K562 (cell line): Measurements from ENCODE around the gene PLPPR4. TPM values are rescaled to one million over a fixed set of nuclear protein-coding genes. Genes with fewer than 3 reads are reported as not detected.

Experiments used
- ATAC-seq: fragments of 200-7000 bp; cut with Tn5 transposase; 3 replicates; pipeline ENCODE4 v1.9.1; 2020; ENCODE audit warnings: moderate library complexity
- Bru-seq: library from RNA; stranded (reverse); fragments of 400-500 nt; gene quantifications from one replicate; lab custom pipeline; 2021; lab: Mats Ljungman, UMichigan
- BruChase-seq, 2 experiments: library from RNA; stranded (reverse); fragments of 400-500 nt; gene quantifications; one replicate each; lab custom pipeline; 2021; lab: Mats Ljungman, UMichigan
- BruUV-seq: library from RNA; stranded (reverse); fragments of 400-500 nt; replicated peaks from 2 replicates; lab custom pipeline; 2021; lab: Mats Ljungman, UMichigan
- CTCF ChIA-PET: fragments of 300-600 bp; formaldehyde crosslinking; extraction: SDS; loops from one replicate; lab custom pipeline; 2021; ENCODE audit warnings: low intra/inter-chr PET ratio; lab: Yijun Ruan, JAX
- POLR2A ChIA-PET: fragments of 300-600, 350-650 bp; sonication (Branson Sonifier 250); formaldehyde crosslinking; extraction: SDS; loops from one replicate; lab custom pipeline; 2021; ENCODE audit warnings: antibody characterized with exemption, inconsistent platforms; lab: Yijun Ruan, JAX
- DNase-seq, 4 experiments: peaks; one replicate each; pipeline versions ENCODE4 v3.0.0 to v3.0.0-alpha.2; 2011 to 2018; ENCODE audit warnings: low spot score in 3 of 4, mixed read lengths in 3 of 4; ENCODE audit errors: extremely low read depth in 1 of 4
- FAIRE-seq: peaks from 2 replicates; lab custom pipeline; 2011; peaks lifted over from hg19 to GRCh38; lab: Jason Lieb, UNC
- H2AFZ ChIP-seq: 2 replicates; pipeline ENCODE4 v1.6.0; 2011; ENCODE audit warnings: low read depth, low read length, control low read depth, inconsistent platforms
- H3K27ac ChIP-seq: fragments of 200-600 bp; 3 replicates; pipeline ENCODE4 v1.8.0; 2011; ENCODE audit warnings: low read depth, mild to moderate bottlenecking, control low read depth, inconsistent platforms, low read length, moderate library complexity, mixed read lengths; ENCODE audit errors: extremely low read depth
- H3K27me3 ChIP-seq, 2 experiments: fragments of 300-600 bp in 1 of 2; 2 replicates in 1 of 2; 3 replicates in 1 of 2; pipeline versions ENCODE4 v1.6.0 to v1.8.0; 2011; ENCODE audit warnings: inconsistent platforms in 2 of 2, low read length in 2 of 2, mild to moderate bottlenecking in 1 of 2, mixed read lengths in 1 of 2, moderate library complexity in 1 of 2; ENCODE audit not compliant: control insufficient read depth in 2 of 2, insufficient read depth in 2 of 2
- H3K36me3 ChIP-seq: fragments of 300-600 bp; 3 replicates; pipeline ENCODE4 v1.8.0; 2011; ENCODE audit warnings: mild to moderate bottlenecking, low read length, inconsistent platforms; ENCODE audit not compliant: control insufficient read depth, insufficient read depth
- H3K4me1 ChIP-seq, 2 experiments: fragments of 200-600 bp in 1 of 2; replicated peaks in 1 of 2; 2 replicates in 1 of 2; 3 replicates in 1 of 2; pipeline versions ENCODE4 v1.5.1 to v1.8.0; 2011; ENCODE audit warnings: inconsistent platforms in 2 of 2, low read length in 2 of 2, mild to moderate bottlenecking in 1 of 2, mixed read lengths in 1 of 2, moderate library complexity in 1 of 2; ENCODE audit not compliant: control insufficient read depth in 2 of 2, insufficient read depth in 2 of 2
- H3K4me2 ChIP-seq: 2 replicates; pipeline ENCODE4 v1.6.1; 2011; ENCODE audit warnings: low read length, control low read depth, inconsistent platforms, mixed read lengths; ENCODE audit not compliant: insufficient read depth
- H3K4me3 ChIP-seq: fragments of 200-600 bp; sonication (generic), shearing (Covaris generic); 2 replicates; pipeline ENCODE4 v1.5.1; 2016; ENCODE audit warnings: control low read depth, inconsistent platforms
- H3K79me2 ChIP-seq: fragments of 200-600 bp; 3 replicates; pipeline ENCODE4 v1.8.0; 2011; ENCODE audit warnings: low read length, inconsistent platforms; ENCODE audit not compliant: control insufficient read depth, insufficient read depth
- H3K9ac ChIP-seq, 2 experiments: 2 replicates each; pipeline versions ENCODE4 v1.6.0 to v1.6.1; 2011; ENCODE audit warnings: low read depth in 2 of 2, low read length in 2 of 2, control low read depth in 1 of 2, inconsistent platforms in 1 of 2, mild to moderate bottlenecking in 1 of 2, mixed read lengths in 1 of 2; ENCODE audit not compliant: insufficient read depth in 1 of 2
- H3K9me1 ChIP-seq: one replicate; pipeline ENCODE4 v1.6.0; 2011; ENCODE audit warnings: inconsistent platforms, mild to moderate bottlenecking, low read length, moderate library complexity; ENCODE audit not compliant: control insufficient read depth, insufficient read depth
- H3K9me3 ChIP-seq: replicated peaks from 2 replicates; pipeline ENCODE4 v1.5.1; 2011; ENCODE audit warnings: low read depth, low read length, inconsistent platforms; ENCODE audit not compliant: control insufficient read depth, insufficient read depth
- H4K20me1 ChIP-seq: replicated peaks from 2 replicates; pipeline ENCODE4 v1.6.1; 2011; ENCODE audit warnings: low read length, inconsistent platforms, mixed read lengths; ENCODE audit not compliant: control insufficient read depth, insufficient read depth
- CBX8 ChIP-seq: fragments of 200-600 bp; sonication (generic); IDR thresholded peaks from 2 replicates; pipeline ENCODE4 v1.6.1; 2012; ENCODE audit warnings: borderline replicate concordance, mixed run types, low read depth, mild to moderate bottlenecking, moderate library complexity, mixed read lengths, low read length, control low read depth, inconsistent platforms; ENCODE audit not compliant: poor library complexity, severe bottlenecking; ENCODE audit errors: extremely low read depth
- GABPA ChIP-seq: fragments of 200-800 bp; sonication (Bioruptor generic); conservative IDR thresholded peaks from 2 replicates; pipeline ENCODE4 v1.6.1; 2016; ENCODE audit warnings: low read depth, missing genetic modification characterization, missing compliant biosample characterization
- HCFC1 ChIP-seq: IDR thresholded peaks from 2 replicates; pipeline ENCODE4 v1.6.1; 2012; ENCODE audit warnings: low read depth, low read length, improper control_type of control experiment
- MAX ChIP-seq: sonication (generic); formaldehyde crosslinking; IDR thresholded peaks from 2 replicates; pipeline ENCODE4 v1.9.0; 2022; ENCODE audit warnings: mild to moderate bottlenecking, missing genetic modification reagents
- NRF1 ChIP-seq, 2 experiments: fragments of 450-650 bp; IDR thresholded peaks in 1 of 2; conservative IDR thresholded peaks in 1 of 2; 2 replicates each; pipeline ENCODE4 v1.6.1; 2014; ENCODE audit warnings: mild to moderate bottlenecking in 2 of 2
- SAFB2 ChIP-seq: fragments of 200-400 bp; formaldehyde crosslinking; IDR thresholded peaks from 2 replicates; pipeline ENCODE4 v1.6.1; 2018; ENCODE audit warnings: borderline replicate concordance, low read length, low read depth, moderate library complexity; ENCODE audit not compliant: severe bottlenecking
- TSC22D4 ChIP-seq: fragments of 450-650 bp; IDR thresholded peaks from 2 replicates; pipeline ENCODE4 v1.6.1; 2016; ENCODE audit warnings: missing genetic modification characterization, missing biosample characterization, control low read depth
- ZNF239 ChIP-seq: fragments of 250-450 bp; sonication (Bioruptor Pico); IDR thresholded peaks from 2 replicates; pipeline ENCODE4 v1.4.0; 2020; ENCODE audit warnings: mild to moderate bottlenecking
- ZNF696 ChIP-seq: fragments of 250-450 bp; sonication (Bioruptor Pico); conservative IDR thresholded peaks from 2 replicates; pipeline ENCODE4 v1.4.0; 2020; ENCODE audit warnings: mild to moderate bottlenecking, moderate library complexity
- WGBS: fragments of 100-300 bp; shearing (Covaris generic); methylation state at CpG from one replicate; pipeline ENCODE4 v1.1.6; 2016; ENCODE audit warnings: low coverage, mixed read lengths; ENCODE audit not compliant: insufficient coverage; ENCODE audit errors: missing lambda C conversion rate; 5-methylcytosine and 5-hydroxymethylcytosine counted together
- in situ Hi-C: fragments of 300-500 bp; cut with MboI; formaldehyde crosslinking; loops from 4 replicates; pipeline ENCODE4 v1.15.0; 2018; ENCODE audit warnings: inconsistent platforms, mixed read lengths
- intact Hi-C: fragments of 100-400 bp; cut with micrococcal nuclease; formaldehyde crosslinking; loops from 2 replicates; pipeline ENCODE4 v1.14.2; 2022
- long read RNA-seq, 3 experiments: library from polyadenylated mRNA in 2 of 3; library from RNA in 1 of 3; unstranded in 2 of 3; stranded (forward) in 1 of 3; transcript quantifications; one replicate each; pipeline ENCODE4 v2.0.0, GENCODE V29; 2019 to 2022
- polyA minus RNA-seq, 3 experiments: library from RNA; depleted of rRNA, polyadenylated mRNA; stranded (reverse); fragments of >200 nt; gene quantifications; 2 replicates each; pipeline ENCODE4 v1.2.3, GENCODE V29; 2011
- polyA plus RNA-seq, 8 experiments: library from polyadenylated mRNA; depleted of rRNA in 4 of 8; stranded (reverse) in 5 of 8; unstranded in 3 of 8; fragments of >200 nt; fragmentation: Nextera tagmentation in 2 of 8; fragmentation: Illumina TruSeq in 1 of 8; extraction: Ambion mirVana in 2 of 8; extraction: Trizol in 1 of 8; gene quantifications; 2 replicates each; pipeline versions ENCODE4 v1.2.1 to v1.2.3, GENCODE V29; 2011 to 2014; ENCODE audit warnings: inconsistent platforms in 1 of 8, missing spikeins in 1 of 8
- total RNA-seq, 7 experiments: library from RNA; depleted of rRNA in 6 of 7; stranded (reverse); fragments of >200 nt in 6 of 7; fragmentation: Illumina TruSeq in 2 of 7; extraction: Trizol in 2 of 7; gene quantifications; 2 replicates each; pipeline versions ENCODE4 v1.2.1 to v1.2.3, GENCODE V29; 2011 to 2021; ENCODE audit warnings: low replicate concordance in 1 of 7
- TF ChIP-seq, protein P1 (sequence below): IDR thresholded peaks from 2 replicates; pipeline ENCODE4 v1.6.1; 2016; ENCODE audit warnings: missing genetic modification characterization, missing compliant biosample characterization
- TF ChIP-seq, protein P2 (sequence below), 2 experiments: IDR thresholded peaks; 2 replicates each; pipeline ENCODE4 v1.6.1; 2012; ENCODE audit warnings: improper control_type of control experiment in 2 of 2, low read depth in 2 of 2, low read length in 2 of 2, borderline replicate concordance in 1 of 2

The PLPPR4 gene
- total RNA-seq (2011; cell fraction: chromatin; rRNA removed; ENCODE audit: low replicate concordance): not detected in 2 replicates
- total RNA-seq (2011; cell fraction: nucleolus; rRNA removed): not detected in 2 replicates
- not detected in 2 replicates for total RNA-seq (2011; cell fraction: nucleoplasm; rRNA removed)
- total RNA-seq (2014; rRNA removed): not detected in 2 replicates
- not detected in 2 replicates for total RNA-seq (2014; rRNA removed; fragmentation: Illumina TruSeq; extraction: Trizol)
- not detected in 2 replicates for total RNA-seq (2015; rRNA removed; fragmentation: Illumina TruSeq; extraction: Trizol)
- not detected in 2 replicates for total RNA-seq (2021)
- polyA plus RNA-seq (2011; rRNA removed): not detected in 2 replicates
- not detected in 2 replicates for polyA plus RNA-seq (2011; cell fraction: cytosol; rRNA removed)
- polyA plus RNA-seq (2011; cell fraction: nucleus; rRNA removed): not detected in 2 replicates
- polyA plus RNA-seq (2012): not detected in 2 replicates
- polyA plus RNA-seq (2014; fragmentation: Illumina TruSeq; extraction: Trizol): not detected in 2 replicates
- not detected for polyA plus RNA-seq (2014; fragmentation: Nextera tagmentation; extraction: Ambion mirVana)
- not detected in 2 replicates for polyA plus RNA-seq (2014; rRNA removed)
- not detected in 2 replicates for polyA minus RNA-seq (2011; rRNA and poly(A)+ RNA removed)
- not detected in 2 replicates for polyA minus RNA-seq (2011; cell fraction: cytosol; rRNA and poly(A)+ RNA removed)
- polyA minus RNA-seq (2011; cell fraction: nucleus; rRNA and poly(A)+ RNA removed): not detected in 2 replicates
- Bru-seq, nascent RNA: not detected
- percentile 14 among the genes with signal in this experiment for BruChase-seq, experiment 1, labeled RNA remaining after a 2-hour chase
- percentile 9 among the genes with signal in this experiment for BruChase-seq, experiment 2, labeled RNA remaining after a 6-hour chase
- long read RNA-seq, experiment 1: 0 reads
- long read RNA-seq, experiment 2: 0 reads
- long read RNA-seq, experiment 3: 0 reads

DNA sequence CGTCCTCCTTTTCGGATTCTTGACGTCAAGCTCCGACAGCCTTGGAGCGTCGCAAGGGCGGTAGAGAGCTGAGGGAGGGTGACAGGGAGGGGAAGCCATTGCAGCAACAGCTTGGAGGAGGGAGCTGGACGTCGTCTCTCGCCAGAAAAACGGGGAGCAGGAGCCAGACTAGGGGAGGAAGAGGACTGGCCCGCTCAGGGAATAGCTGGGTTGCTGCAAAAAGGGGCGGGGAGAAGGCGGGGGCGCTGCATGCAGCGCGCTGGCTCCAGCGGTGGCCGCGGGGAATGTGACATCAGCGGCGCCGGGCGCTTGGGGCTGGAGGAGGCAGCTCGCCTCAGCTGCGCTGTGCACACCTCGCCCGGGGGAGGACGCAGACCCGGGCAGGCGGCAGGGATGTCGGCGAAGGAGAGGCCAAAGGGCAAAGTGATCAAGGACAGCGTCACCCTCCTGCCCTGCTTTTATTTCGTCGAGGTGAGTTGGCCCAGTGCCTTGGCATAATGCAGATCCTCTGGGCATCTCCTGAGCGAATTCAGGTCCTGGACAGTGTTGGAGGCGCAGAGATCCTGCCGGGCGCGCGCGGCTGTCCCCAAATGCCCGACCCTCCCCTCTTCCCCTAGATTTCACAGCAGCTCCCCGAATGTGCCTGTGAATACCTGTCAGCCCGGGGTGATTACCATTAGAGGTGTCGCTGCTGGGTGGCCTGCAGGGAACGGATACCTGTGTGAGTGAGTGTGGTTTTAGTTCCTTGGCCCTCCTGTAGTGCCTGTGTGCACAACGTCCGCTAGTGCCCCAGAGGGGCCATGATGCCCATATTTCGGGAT lies at the start of gene PLPPR4:
Gene PLPPR4 (plus strand): TSS at position 292 of the 821 bp plus-strand sequence. CDS start 102 bp downstream, at position 394.
- H3K9ac ChIP-seq: peak within 1 kb of the TSS in 1 of 2 experiments; percentile 68; a peak in 2 of 4 replicates
- H3K4me1 ChIP-seq: peaks cover 0 to 8% of the 10 kb centered on the region in 2 experiments; a peak in 2 of 5 replicates
- DNase-seq (peak; percentile 10 to 35 (median 14)), ATAC-seq (peak; percentile 95), FAIRE-seq (no peak)
- peaks cover 11 to 18% of the 10 kb centered on the region in 2 experiments; a peak in 3 of 5 replicates for H3K27me3 ChIP-seq
- no peaks in the 10 kb centered on the region for H3K9me1 ChIP-seq
- H3K4me2 ChIP-seq: peak within 1 kb of the TSS; percentile 37; the same call in 1 of the 2 replicates
- no TSS peak for BruUV-seq
- POLR2A ChIA-PET: interaction anchor here (0.6 kb wide), 1 partner anchor 79 kb away, joined by 3 read pairs; no protein-coding TSS in a partner anchor
- intact Hi-C loops (no loop called here), in situ Hi-C loops (no loop called here)
- CTCF ChIA-PET: no interaction called here
- H3K27ac ChIP-seq: no peak within 1 kb of the TSS
- WGBS: 0% methylated on average over 47 of the region's 51 CpGs
- no peaks in the 10 kb centered on the region for H4K20me1 ChIP-seq
- no peaks in the 10 kb centered on the region for H3K79me2 ChIP-seq
- no peak within 1 kb of the TSS for H3K4me3 ChIP-seq
- peak within 1 kb of the TSS; percentile 65; the same call in 1 of the 2 replicates for H2AFZ ChIP-seq
- H3K36me3 ChIP-seq: no peaks in the 10 kb centered on the region
- no peaks in the 10 kb centered on the region for H3K9me3 ChIP-seq
- TF ChIP-seq GABPA (tag) (no peak), MAX (CRISPR knock-in tag) (no peak), TSC22D4 (tag) (no peak), SAFB2 (no peak), CBX8 (no peak), NRF1 (conservative IDR thresholded peaks at IDR 0.05 in 1 of 2, IDR thresholded peaks at IDR 0.05 in 1 of 2) (0 out of 4 replicates have a peak, but pooled peaks of 1 of the 2 experiments have one; percentile 10), HCFC1 (no peak), ZNF239 (CRISPR knock-in tag) (no peak), ZNF696 (CRISPR knock-in tag) (no peak)
- TF ChIP-seq, protein P1, sequence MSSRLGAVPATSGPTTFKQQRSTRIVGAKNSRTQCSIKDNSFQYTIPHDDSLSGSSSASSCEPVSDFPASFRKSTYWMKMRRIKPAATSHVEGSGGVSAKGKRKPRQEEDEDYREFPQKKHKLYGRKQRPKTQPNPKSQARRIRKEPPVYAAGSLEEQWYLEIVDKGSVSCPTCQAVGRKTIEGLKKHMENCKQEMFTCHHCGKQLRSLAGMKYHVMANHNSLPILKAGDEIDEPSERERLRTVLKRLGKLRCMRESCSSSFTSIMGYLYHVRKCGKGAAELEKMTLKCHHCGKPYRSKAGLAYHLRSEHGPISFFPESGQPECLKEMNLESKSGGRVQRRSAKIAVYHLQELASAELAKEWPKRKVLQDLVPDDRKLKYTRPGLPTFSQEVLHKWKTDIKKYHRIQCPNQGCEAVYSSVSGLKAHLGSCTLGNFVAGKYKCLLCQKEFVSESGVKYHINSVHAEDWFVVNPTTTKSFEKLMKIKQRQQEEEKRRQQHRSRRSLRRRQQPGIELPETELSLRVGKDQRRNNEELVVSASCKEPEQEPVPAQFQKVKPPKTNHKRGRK (tag): no peak
- TF ChIP-seq, protein P2, sequence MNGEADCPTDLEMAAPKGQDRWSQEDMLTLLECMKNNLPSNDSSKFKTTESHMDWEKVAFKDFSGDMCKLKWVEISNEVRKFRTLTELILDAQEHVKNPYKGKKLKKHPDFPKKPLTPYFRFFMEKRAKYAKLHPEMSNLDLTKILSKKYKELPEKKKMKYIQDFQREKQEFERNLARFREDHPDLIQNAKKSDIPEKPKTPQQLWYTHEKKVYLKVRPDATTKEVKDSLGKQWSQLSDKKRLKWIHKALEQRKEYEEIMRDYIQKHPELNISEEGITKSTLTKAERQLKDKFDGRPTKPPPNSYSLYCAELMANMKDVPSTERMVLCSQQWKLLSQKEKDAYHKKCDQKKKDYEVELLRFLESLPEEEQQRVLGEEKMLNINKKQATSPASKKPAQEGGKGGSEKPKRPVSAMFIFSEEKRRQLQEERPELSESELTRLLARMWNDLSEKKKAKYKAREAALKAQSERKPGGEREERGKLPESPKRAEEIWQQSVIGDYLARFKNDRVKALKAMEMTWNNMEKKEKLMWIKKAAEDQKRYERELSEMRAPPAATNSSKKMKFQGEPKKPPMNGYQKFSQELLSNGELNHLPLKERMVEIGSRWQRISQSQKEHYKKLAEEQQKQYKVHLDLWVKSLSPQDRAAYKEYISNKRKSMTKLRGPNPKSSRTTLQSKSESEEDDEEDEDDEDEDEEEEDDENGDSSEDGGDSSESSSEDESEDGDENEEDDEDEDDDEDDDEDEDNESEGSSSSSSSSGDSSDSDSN (IDR thresholded peaks at IDR 0.05; ENCODE audit: borderline replicate concordance in 1 of 2, low read depth in 2 of 2, low read length in 2 of 2): 0 out of 4 replicates have a peak, but pooled peaks of 1 of the 2 experiments have one; percentile 45
